Gastroesophageal sphincter (tissue), 4 donors: Measurements from ENCODE around the gene KIAA1191. TPM values are rescaled to one million over a fixed set of nuclear protein-coding genes. Genes with fewer than 3 reads are reported as not detected.

Experiments
- ATAC-seq: fragments of 150-250 bp; one replicate; pipeline ENCODE4 v1.9.1; 2016; ENCODE audit warnings: mild to moderate bottlenecking, moderate library complexity
- H3K27ac ChIP-seq, 4 donors: fragments of 200-600 bp; sonication (generic) in 3 of 4; 1 replicate in 3 of 4; 2 replicates in 1 of 4; pipeline ENCODE4 v1.5.1; 2016 to 2019
- H3K27me3 ChIP-seq: fragments of 200-600 bp; sonication (generic); one replicate; pipeline ENCODE4 v1.5.1; 2019
- H3K36me3 ChIP-seq, 2 donors: fragments of 200-600 bp; sonication (generic); one replicate each; pipeline ENCODE4 v1.5.1; 2019; ENCODE audit warnings: control low read depth in 1 of 2
- H3K4me1 ChIP-seq, 3 donors: fragments of 200-600 bp; sonication (generic); 1 replicate in 2 of 3; 2 replicates in 1 of 3; pipeline ENCODE4 v1.5.1; 2016 to 2019; ENCODE audit warnings: control low read depth in 2 of 3
- H3K4me3 ChIP-seq, 2 donors: fragments of 200-600 bp; sonication (generic); one replicate each; pipeline ENCODE4 v1.5.1; 2019; ENCODE audit warnings: mild to moderate bottlenecking in 1 of 2, moderate library complexity in 1 of 2
- H3K9me3 ChIP-seq, 3 donors: fragments of 200-600 bp; sonication (generic); one replicate each; pipeline ENCODE4 v1.5.1; 2017 to 2019; ENCODE audit warnings: control low read depth in 2 of 3
- EP300 ChIP-seq: sonication (generic); formaldehyde crosslinking; IDR thresholded peaks from one replicate; pipeline ENCODE4 v1.6.1; 2017; ENCODE audit warnings: antibody characterized with exemption, mild to moderate bottlenecking
- POLR2A ChIP-seq, 2 donors: fragments of 450-650 bp; IDR thresholded peaks; one replicate each; pipeline ENCODE4 v1.6.1; 2017; ENCODE audit warnings: antibody characterized with exemption in 2 of 2, mild to moderate bottlenecking in 2 of 2, moderate library complexity in 1 of 2
- POLR2AphosphoS5 ChIP-seq: sonication (generic); formaldehyde crosslinking; IDR thresholded peaks from one replicate; pipeline ENCODE4 v1.6.1; 2017; ENCODE audit warnings: antibody characterized with exemption
- WGBS, 2 donors: methylation state at CpG; one replicate each; pipeline ENCODE4 v1.1.5; 2018; ENCODE audit warnings: low coverage in 1 of 2; 5-methylcytosine and 5-hydroxymethylcytosine counted together
- total RNA-seq, 4 donors: library from RNA; depleted of rRNA; stranded (reverse); fragments of >200 nt; gene quantifications; one replicate each; pipeline ENCODE4 v1.1.0, GENCODE V29; 2016
- TF ChIP-seq, protein P1 (sequence below), 4 experiments: fragments of 200-600 bp in 2 of 4; fragments of 450-650 bp in 2 of 4; sonication (generic) in 1 of 4; IDR thresholded peaks; one replicate each; pipeline ENCODE4 v1.5.1; 2017 to 2019; ENCODE audit warnings: antibody characterized with exemption in 4 of 4, mild to moderate bottlenecking in 2 of 4, moderate library complexity in 2 of 4

The KIAA1191 gene
- total RNA-seq, 4 donors from 2014 or later, result 130 to 157 (median 140) TPM

- no peak for ATAC-seq
- H3K9me3 ChIP-seq, result no peaks in the 10 kb centered on the region
- H3K27ac ChIP-seq, result peak overlapping the region in 3 of 4 donors; percentile 82 to 83 (median 82)
- WGBS, 2 donors, result 83 to 86% methylated on average over 2 to 6 of the region's 8 CpGs
- TF ChIP-seq, protein P1, sequence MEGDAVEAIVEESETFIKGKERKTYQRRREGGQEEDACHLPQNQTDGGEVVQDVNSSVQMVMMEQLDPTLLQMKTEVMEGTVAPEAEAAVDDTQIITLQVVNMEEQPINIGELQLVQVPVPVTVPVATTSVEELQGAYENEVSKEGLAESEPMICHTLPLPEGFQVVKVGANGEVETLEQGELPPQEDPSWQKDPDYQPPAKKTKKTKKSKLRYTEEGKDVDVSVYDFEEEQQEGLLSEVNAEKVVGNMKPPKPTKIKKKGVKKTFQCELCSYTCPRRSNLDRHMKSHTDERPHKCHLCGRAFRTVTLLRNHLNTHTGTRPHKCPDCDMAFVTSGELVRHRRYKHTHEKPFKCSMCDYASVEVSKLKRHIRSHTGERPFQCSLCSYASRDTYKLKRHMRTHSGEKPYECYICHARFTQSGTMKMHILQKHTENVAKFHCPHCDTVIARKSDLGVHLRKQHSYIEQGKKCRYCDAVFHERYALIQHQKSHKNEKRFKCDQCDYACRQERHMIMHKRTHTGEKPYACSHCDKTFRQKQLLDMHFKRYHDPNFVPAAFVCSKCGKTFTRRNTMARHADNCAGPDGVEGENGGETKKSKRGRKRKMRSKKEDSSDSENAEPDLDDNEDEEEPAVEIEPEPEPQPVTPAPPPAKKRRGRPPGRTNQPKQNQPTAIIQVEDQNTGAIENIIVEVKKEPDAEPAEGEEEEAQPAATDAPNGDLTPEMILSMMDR (IDR thresholded peaks at IDR 0.05), result no peak
- TF ChIP-seq POLR2AphosphoS5, result no peak
- H3K27me3 ChIP-seq, result no peaks in the 10 kb centered on the region
- H3K4me3 ChIP-seq, result peak overlapping the region; percentile 78 to 94
- peaks cover 0 to 25% of the 10 kb centered on the region in 2 donors for H3K36me3 ChIP-seq
- H3K4me1 ChIP-seq, result peaks cover 0 to 59% (median 16%) of the 10 kb centered on the region in 3 donors
These were observed 598 bp upstream of the KIAA1191 start for GRCh38 chr5:176362233-176362490.

DNA sequence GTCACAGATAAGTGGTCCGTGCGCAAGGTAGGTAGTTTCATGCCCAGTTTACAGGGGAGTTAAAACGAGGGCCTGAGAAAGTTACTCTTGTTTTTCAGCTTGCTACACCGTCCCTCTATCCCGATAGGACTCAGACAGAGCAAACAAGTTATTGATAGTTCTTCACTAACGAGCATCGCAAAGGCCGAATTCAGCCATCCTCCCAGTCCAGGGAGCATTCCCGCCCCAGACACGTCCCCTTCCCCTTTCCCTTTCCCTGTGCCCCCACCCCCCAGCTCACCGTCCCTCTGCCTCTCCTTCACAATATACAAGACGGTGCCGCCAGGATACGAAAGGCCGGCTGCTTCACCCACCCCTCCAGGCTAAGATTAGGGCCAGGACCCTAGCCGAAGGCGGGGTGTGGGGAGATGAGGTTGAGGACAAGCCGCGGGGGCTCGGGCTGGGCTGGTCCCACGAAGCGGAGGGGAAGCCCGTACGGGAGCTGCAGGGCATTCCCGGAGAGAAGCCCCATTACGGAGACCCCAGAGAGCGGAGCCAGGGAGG lies 599 bp downstream of the KIAA1191 start:
- peak overlapping the region; percentile 52 to 83 (median 82) for H3K27ac ChIP-seq
- peak overlapping the region; percentile 78 to 94 for H3K4me3 ChIP-seq
- TF ChIP-seq, protein P1 (IDR thresholded peaks at IDR 0.05), result no peak
- WGBS, 2 donors, result 2% methylated on average over 11 of the region's 27 CpGs; no CpG with 5 or more reads in 1 of the 2 donors
- H3K36me3 ChIP-seq, result peaks cover 0 to 36% of the 10 kb centered on the region in 2 donors
- no peaks in the 10 kb centered on the region for H3K9me3 ChIP-seq
- ATAC-seq, result no peak
- H3K27me3 ChIP-seq, result no peaks in the 10 kb centered on the region
- H3K4me1 ChIP-seq, result peaks cover 0 to 48% (median 13%) of the 10 kb centered on the region in 3 donors

DNA sequence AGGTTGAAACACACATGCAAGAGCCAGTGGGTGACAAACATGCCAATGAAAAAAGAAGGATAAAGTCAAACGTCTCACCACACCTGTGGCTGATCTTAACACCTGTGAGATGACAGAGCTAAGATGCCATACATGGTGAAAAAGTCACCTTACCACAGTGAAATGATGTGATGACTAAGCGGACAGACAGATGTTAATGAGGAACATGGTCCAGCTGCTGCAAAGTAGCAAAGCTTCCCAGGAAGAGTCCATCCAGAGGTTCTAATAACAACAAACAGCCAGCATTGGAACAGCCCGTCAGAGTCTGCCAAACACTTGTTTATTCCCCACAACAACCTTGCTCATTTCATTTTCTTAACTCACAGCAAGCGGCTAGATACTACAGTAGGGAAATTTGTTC lies 1.9 kb downstream of the KIAA1191 start:
- H3K4me3 ChIP-seq, result peak overlapping the region in 1 of 2 donors; percentile 78
- H3K9me3 ChIP-seq, result no peaks in the 10 kb centered on the region
- peaks cover 0 to 49% of the 10 kb centered on the region in 2 donors for H3K36me3 ChIP-seq
- no peak overlapping the region for H3K27ac ChIP-seq
- TF ChIP-seq POLR2AphosphoS5 (no peak), POLR2A (IDR thresholded peaks at IDR 0.05) (no peak), EP300 (no peak)
- TF ChIP-seq, protein P1 (IDR thresholded peaks at IDR 0.05), result no peak
- ATAC-seq, result no peak
- H3K4me1 ChIP-seq, result peaks cover 0 to 50% (median 13%) of the 10 kb centered on the region in 3 donors
- 63 to 68% methylated on average over 4 of the region's 4 CpGs for WGBS, 2 donors
- H3K27me3 ChIP-seq, result no peaks in the 10 kb centered on the region

GRCh38 chr5:176356179-176356566 lies 5.4 kb downstream of the KIAA1191 start:
- WGBS, 2 donors, result 80 to 90% methylated on average over 3 of the region's 3 CpGs
- no peaks in the 10 kb centered on the region for H3K9me3 ChIP-seq

More at GRCh38 chr5:176356179-176356566, 5.4 kb downstream of the KIAA1191 start:
- Histone ChIP-seq H3K4me1 (peaks cover 0 to 40% (median 13%) of the 10 kb centered on the region in 3 donors), H3K27ac (no peak overlapping the region), H3K36me3 (peaks cover 0 to 84% of the 10 kb centered on the region in 2 donors), H3K4me3 (no peak overlapping the region), H3K27me3 (no peaks in the 10 kb centered on the region)
- TF ChIP-seq, protein P1 (IDR thresholded peaks at IDR 0.05), result no peak
- TF ChIP-seq POLR2A (IDR thresholded peaks at IDR 0.05), result no peak
- TF ChIP-seq POLR2AphosphoS5, result no peak
- no peak for TF ChIP-seq EP300
- no peak for ATAC-seq
